NCI-H460 (cell line): ENCODE data around the gene ZACN. TPM values are rescaled to one million over a fixed set of nuclear protein-coding genes. Genes with fewer than 3 reads are reported as not detected.

Source experiments
- DNase-seq: peaks from one replicate; pipeline ENCODE4 v3.0.0-alpha.2; 2016; ENCODE audit warnings: low read depth; ENCODE audit errors: extremely low read depth
- total RNA-seq: library from RNA; depleted of rRNA; stranded (reverse); fragments of >200 nt; shearing (Covaris generic); gene quantifications from 2 replicates; pipeline ENCODE4 v1.2.3, GENCODE V29; 2014

Gene ZACN
- total RNA-seq, 1 experiment from 2014 or later, result 0.10 TPM

- DNase-seq, result no peak
These were observed 1.8 kb downstream of the ZACN start for GRCh38 chr17:76080768-76081287.

DNA sequence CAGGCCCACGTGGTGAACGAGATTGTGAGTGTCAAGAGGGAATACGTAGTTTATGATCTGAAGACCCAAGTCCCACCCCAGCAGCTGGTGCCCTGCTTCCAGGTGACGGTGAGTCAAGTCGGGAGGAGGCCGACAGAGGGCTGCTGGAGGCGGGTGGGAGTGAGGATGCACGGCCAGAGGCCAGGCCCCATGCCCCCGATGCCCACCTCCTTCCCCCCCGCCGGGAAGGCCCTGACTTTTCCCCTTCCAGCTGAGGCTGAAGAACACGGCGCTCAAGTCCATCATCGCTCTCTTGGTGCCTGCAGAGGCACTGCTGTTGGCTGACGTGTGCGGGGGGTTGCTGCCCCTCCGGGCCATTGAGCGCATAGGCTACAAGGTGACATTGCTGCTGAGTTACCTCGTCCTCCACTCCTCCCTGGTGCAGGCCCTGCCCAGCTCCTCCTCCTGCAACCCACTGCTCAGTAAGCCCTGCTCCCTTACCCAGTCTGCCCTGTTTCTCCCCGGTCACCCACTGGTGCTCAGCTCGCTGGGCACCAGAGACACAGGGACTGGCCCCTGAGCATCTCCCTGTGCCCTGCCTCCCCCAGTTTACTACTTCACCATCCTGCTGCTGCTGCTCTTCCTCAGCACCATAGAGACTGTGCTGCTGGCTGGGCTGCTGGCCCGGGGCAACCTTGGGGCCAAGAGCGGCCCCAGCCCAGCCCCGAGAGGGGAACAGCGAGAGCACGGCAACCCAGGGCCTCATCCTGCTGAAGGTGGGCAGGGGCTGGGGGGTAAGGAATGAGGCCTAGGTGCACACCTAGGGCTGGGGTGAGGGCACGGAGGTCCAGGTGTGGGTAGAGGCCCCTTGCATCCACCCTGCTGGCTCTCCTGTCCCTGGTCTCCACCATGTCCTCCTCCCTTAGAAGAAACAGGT, 2.6 kb downstream of the ZACN start:
- DNase-seq, result no peak

GRCh38 chr17:76082326-76083251, 3.6 kb downstream of the ZACN start:
- DNase-seq, result no peak

DNA sequence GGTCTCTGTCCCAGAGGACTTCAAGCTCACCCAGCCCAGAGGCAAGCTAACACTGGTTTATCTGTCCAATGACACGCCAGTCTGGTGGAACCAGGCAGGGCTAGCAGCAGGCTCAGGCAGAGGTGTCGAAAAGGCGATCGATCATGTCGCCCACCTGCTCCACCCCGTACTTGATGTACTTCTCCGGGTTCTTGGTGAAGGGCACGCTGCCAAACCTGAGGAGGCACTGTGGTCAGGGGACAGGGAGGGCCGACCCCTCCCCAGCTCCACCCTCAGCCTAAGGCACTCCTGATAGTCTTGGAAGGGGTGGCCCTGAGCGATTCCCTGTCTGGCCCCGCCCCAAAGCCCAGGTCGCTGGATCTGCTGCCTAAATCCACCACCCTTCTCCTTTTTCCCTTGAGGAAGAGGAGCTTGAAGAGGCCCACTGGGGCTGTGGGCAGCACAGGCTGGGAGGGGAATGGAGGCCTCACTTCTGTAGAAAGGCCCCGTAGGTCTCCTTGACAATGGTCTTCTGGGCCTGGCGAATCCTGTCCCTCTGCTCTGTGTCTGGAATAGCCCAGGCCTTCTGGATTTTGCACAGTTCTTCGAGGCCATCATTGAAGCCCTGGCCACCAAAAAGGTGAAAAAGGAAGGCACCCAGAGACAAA, 4.7 kb downstream of the ZACN start:
- no peak for DNase-seq

GRCh38 chr17:76085066-76085730, 6.2 kb downstream of the ZACN start:
- no peak for DNase-seq

DNA sequence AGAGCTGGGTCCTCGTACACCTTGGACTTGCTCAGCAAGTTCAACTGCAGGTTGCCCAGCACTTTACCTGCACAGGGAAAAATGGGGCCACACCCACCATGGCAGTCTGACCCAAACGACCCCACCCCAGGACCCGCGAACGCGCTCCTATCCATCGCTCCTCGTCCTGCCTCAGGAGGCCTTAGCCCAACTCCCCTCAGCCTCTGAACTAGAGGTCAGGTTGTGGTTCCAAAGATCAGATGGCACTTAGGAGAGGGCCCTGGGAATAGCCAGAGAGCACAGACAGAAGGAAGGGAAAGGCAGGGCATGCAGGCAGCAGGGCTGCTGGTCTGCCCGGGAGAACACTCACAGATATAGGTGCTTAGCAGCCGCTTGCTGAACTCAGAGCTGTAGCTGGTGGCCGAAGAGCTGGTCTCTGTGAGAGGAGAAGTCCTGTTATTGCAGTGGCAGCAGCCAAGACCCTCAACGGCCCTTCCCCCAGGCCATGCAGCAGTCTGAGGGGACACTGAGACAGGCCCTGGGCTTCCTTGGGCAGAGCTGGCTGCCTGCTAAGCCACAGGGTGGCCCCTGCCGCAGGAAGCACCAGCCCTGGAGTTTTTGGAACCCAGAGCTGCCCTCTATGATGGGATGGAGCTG, 6.9 kb downstream of the ZACN start:
- DNase-seq, result no peak

GRCh38 chr17:76086384-76086783, 7.4 kb downstream of the ZACN start:
- no peak for DNase-seq

DNA sequence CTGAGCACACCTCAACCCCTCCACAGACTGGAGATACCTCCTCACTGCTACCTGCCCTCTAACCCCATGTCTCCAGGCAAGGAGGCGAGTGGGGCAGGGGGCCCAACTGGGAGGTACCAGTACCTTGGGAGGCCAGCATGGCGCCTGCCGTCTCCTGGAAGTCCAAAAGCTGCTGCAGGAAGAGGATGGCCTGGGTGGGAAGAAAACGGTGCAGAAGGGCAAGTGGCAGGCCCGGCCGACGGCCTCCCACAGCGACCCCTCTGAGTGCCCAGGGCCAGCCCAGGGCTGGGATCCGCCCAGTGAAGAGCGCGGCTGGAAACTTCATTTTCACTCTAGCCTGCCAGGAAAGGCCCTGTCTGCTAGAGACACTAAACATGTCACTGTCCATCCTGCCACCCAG, 8.5 kb downstream of the ZACN start:
- no peak for DNase-seq

GRCh38 chr17:76088041-76088867, 9.3 kb downstream of the ZACN start:
- no peak for DNase-seq

- DNase-seq, result no peak
These were observed 10.0 kb downstream of the ZACN start for GRCh38 chr17:76088868-76089576.

GRCh38 chr17:76089680-76090516, 10.9 kb downstream of the ZACN start:
- no peak for DNase-seq

DNA sequence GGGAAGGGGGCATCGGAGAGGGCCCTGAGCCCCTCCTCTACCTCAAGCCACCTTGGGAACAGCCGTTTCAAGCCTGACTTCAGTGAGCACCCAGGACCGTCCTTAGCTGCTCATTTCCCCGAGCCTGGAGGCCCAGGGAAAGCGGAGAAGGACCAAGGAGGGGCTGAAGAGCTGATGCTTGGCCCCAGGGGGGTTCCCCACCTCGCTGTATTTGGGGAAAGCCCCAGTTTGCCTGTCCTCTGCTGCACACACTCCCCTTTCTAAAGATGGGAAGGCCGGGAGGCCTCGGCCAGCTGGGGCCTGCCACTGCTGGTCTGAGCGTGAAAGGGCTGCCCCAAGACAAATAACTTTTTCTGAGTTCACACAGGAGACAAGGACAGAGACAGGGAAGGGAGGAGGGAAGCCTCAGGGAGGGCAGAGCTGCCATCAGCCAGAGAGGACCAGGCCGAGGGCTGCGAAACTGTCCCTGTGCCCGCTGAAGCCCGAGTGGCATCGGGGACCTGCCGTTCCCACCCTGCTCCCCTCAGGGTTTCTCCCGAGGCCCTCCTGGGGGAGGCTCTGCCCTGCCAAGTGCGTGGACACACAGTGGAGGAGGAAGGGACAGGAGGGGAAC, 11.6 kb downstream of the ZACN start:
- DNase-seq, result no peak

DNA sequence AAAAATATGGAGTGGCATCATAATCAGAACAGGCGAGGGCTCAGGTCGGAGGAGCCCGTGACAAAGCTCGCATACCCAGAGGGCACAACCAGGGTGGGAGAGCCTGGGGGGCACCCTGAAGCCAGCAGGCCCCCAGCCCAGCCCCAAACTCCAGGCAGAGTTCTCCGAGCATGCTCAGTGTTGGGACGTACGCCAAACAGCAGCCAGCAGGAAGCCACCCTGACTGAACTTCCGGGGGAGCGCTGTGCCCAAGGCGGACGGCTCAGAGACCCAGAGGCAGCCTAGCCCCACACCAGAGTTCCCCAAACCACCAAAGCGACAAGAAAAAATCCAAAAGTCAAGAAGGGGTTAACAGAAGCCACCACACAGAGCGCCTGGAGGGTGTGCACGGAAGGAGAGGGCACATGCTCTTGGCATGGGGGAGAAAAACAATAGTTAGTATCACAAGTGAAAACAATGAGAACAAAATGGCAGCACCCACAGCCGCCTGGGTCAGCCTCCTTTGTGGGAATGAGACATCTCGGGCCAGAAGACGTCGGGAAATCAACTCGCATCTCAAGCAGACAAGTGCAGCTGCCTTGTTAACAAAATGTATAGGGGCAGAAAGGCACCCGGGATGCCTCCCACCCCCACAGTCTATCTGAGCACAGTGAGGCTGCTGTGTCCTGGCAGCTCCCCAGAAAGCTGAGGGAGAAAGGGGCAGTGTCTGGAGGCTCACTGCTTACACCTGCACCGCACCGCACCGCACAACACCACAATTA, 12.7 kb downstream of the ZACN start:
- no peak for DNase-seq

GRCh38 chr17:76092526-76093413, 13.8 kb downstream of the ZACN start:
- DNase-seq, result no peak

DNA sequence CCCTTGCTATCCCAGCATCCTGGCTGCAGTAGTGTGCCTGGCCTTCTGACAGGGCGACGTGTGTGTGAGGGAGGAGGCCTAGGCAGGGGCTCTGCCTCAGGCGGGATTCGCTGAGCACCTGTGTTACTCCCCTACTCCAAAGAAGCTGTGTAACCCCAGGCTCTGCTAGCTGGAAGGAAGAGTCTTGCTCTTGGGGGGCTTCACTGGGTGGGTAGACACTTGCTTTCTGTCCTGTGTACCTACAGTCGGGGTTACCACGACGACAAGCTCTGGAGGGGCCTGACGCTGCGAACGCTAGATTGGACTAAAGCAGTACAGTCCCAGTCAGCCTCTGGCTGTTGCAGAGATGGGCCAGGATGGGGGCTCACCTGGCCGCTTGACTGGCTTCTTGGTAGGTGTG, 15.1 kb downstream of the ZACN start:
- no peak for DNase-seq
